Calu3 (cell line): ENCODE data around the gene NPDC1. TPM values are rescaled to one million over a fixed set of nuclear protein-coding genes. Genes with fewer than 3 reads are reported as not detected.

Source experiments
- BruUV-seq: library from RNA; stranded (reverse); fragments of 400-500 nt; replicated peaks from 2 replicates; lab custom pipeline; 2021; lab: Mats Ljungman, UMichigan
- CTCF ChIA-PET: fragments of 300-600 bp; sonication (Branson Sonifier 250); formaldehyde crosslinking; loops from one replicate; lab custom pipeline; 2022; ENCODE audit warnings: antibody characterized with exemption; lab: Charles Lee
- DNase-seq: peaks from one replicate; pipeline ENCODE4 v3.0.0; 2022
- H3K27ac Mint-ChIP-seq: one replicate; pipeline ENCODE4 v1.8.0; 2022; ENCODE audit warnings: mixed read lengths; ENCODE audit not compliant: unreplicated experiment
- H3K27me3 Mint-ChIP-seq: one replicate; pipeline ENCODE4 v1.8.0; 2022; ENCODE audit warnings: mixed read lengths; ENCODE audit not compliant: unreplicated experiment
- H3K36me3 Mint-ChIP-seq: one replicate; pipeline ENCODE4 v1.8.0; 2022; ENCODE audit warnings: mild to moderate bottlenecking, moderate library complexity, mixed read lengths; ENCODE audit not compliant: insufficient read depth, unreplicated experiment
- H3K4me1 Mint-ChIP-seq: one replicate; pipeline ENCODE4 v1.8.0; 2022; ENCODE audit warnings: mild to moderate bottlenecking, low read depth, mixed read lengths; ENCODE audit not compliant: unreplicated experiment
- H3K4me3 Mint-ChIP-seq: one replicate; pipeline ENCODE4 v1.8.0; 2022; ENCODE audit warnings: mild to moderate bottlenecking, low read depth, moderate library complexity, mixed read lengths; ENCODE audit not compliant: unreplicated experiment
- H3K9me3 Mint-ChIP-seq: one replicate; pipeline ENCODE4 v1.8.0; 2022; ENCODE audit warnings: low read depth, mixed read lengths; ENCODE audit not compliant: unreplicated experiment
- CTCF ChIP-seq: fragments of 200-600 bp; IDR thresholded peaks from one replicate; pipeline ENCODE4 v1.8.0; 2022; ENCODE audit warnings: antibody characterized with exemption; ENCODE audit not compliant: unreplicated experiment
- intact Hi-C: fragments of 100-400 bp; cut with micrococcal nuclease; formaldehyde crosslinking; loops from one replicate; pipeline ENCODE4 v1.10.0; 2022; ENCODE audit not compliant: unreplicated experiment
- total RNA-seq: library from RNA; stranded (reverse); gene quantifications from 2 replicates; pipeline ENCODE4 v1.2.3, GENCODE V29; 2022

Gene NPDC1
- total RNA-seq, 1 experiment from 2014 or later, result 65.2 TPM

GRCh38 chr9:137026384-137026783, 19.6 kb downstream of the NPDC1 start:
- no peak overlapping the region for H3K4me3 Mint-ChIP-seq
- no TSS peak for BruUV-seq
- peaks cover 31% of the 10 kb centered on the region for H3K36me3 Mint-ChIP-seq
- no peak for DNase-seq
- no peaks in the 10 kb centered on the region for H3K4me1 Mint-ChIP-seq
- H3K9me3 Mint-ChIP-seq, result no peaks in the 10 kb centered on the region
- CTCF ChIA-PET, result no interaction called here
- intact Hi-C loops, result no loop called here
- H3K27me3 Mint-ChIP-seq, result no peaks in the 10 kb centered on the region
- no peak for TF ChIP-seq CTCF
- no peak overlapping the region for H3K27ac Mint-ChIP-seq

- no peak for TF ChIP-seq CTCF
These were observed 20.4 kb downstream of the NPDC1 start for GRCh38 chr9:137025517-137025966.

GRCh38 chr9:137023583-137023991, 22.4 kb downstream of the NPDC1 start:
- no TSS peak for BruUV-seq
- H3K27me3 Mint-ChIP-seq, result no peaks in the 10 kb centered on the region
- H3K9me3 Mint-ChIP-seq, result no peaks in the 10 kb centered on the region
- no peak overlapping the region for H3K27ac Mint-ChIP-seq
- no peak for DNase-seq
- CTCF ChIA-PET, result no interaction called here
- peaks cover 25% of the 10 kb centered on the region for H3K36me3 Mint-ChIP-seq
- intact Hi-C loops, result no loop called here
- H3K4me3 Mint-ChIP-seq, result no peak overlapping the region
- no peaks in the 10 kb centered on the region for H3K4me1 Mint-ChIP-seq
- TF ChIP-seq CTCF, result no peak

More at GRCh38 chr9:137025517-137025966, 20.4 kb downstream of the NPDC1 start:
- Mint-ChIP-seq H3K36me3 (peaks cover 31% of the 10 kb centered on the region), H3K27me3 (no peaks in the 10 kb centered on the region), H3K9me3 (no peaks in the 10 kb centered on the region), H3K4me1 (no peaks in the 10 kb centered on the region), H3K4me3 (no peak overlapping the region), H3K27ac (no peak overlapping the region)
- no TSS peak for BruUV-seq
- DNase-seq, result peak; percentile 84
- intact Hi-C loops, result no loop called here
- CTCF ChIA-PET, result interaction anchor here (0.7 to 1.4 kb wide), 2 partner anchors 65 to 78 kb away, joined by 3 to 4 read pairs; no protein-coding TSS in a partner anchor

- no peak for TF ChIP-seq CTCF
- Mint-ChIP-seq H3K4me3 (no peak overlapping the region), H3K4me1 (no peaks in the 10 kb centered on the region), H3K27ac (no peak overlapping the region), H3K36me3 (peaks cover 23% of the 10 kb centered on the region), H3K9me3 (no peaks in the 10 kb centered on the region), H3K27me3 (no peaks in the 10 kb centered on the region)
- intact Hi-C loops, result no loop called here
- DNase-seq, result no peak
- no TSS peak for BruUV-seq
- CTCF ChIA-PET, result no interaction called here
These were observed 22.8 kb downstream of the NPDC1 start for GRCh38 chr9:137023157-137023556.
